ENCODE results near the gene AGBL4. TPM values are rescaled to one million over a fixed set of nuclear protein-coding genes. Genes with fewer than 3 reads are reported as not detected.

The AGBL4 gene
- total RNA-seq, 1 experiment from 2014 or later, result 0.33 TPM

GRCh38 chr1:48552420-48552819 is 1471.3 kb downstream of the AGBL4 start:
- DNase-seq (peak; percentile 59), ATAC-seq (peak; percentile 69)
- no peak overlapping the region for H2AFZ ChIP-seq (ENCODE audit: low read length)
- H3K9ac ChIP-seq (ENCODE audit: low read length), result no peak overlapping the region
- H3K4me1 ChIP-seq (ENCODE audit: insufficient read depth, low read length), result no peaks in the 10 kb centered on the region
- no peaks in the 10 kb centered on the region; the same call in 1 of the 2 replicates for H3K27me3 ChIP-seq (ENCODE audit: low read length)
- ChIA-PET CTCF (no interaction called here), POLR2A (ENCODE audit: unreplicated experiment) (no interaction called here)
- no peak overlapping the region for H3K4me3 ChIP-seq (ENCODE audit: low read length)
- H3K79me2 ChIP-seq (ENCODE audit: low read length), result no peaks in the 10 kb centered on the region
- no peak overlapping the region for H3K4me2 ChIP-seq (ENCODE audit: low read length)
- intact Hi-C loops (cut with micrococcal nuclease), result loop anchor here (2.0 kb wide), 1 partner anchor 128 kb away; no protein-coding TSS in a partner anchor
- no peaks in the 10 kb centered on the region for H3F3A ChIP-seq (ENCODE audit: low read length, unreplicated experiment)
- no peaks in the 10 kb centered on the region for H3K9me2 ChIP-seq (replicated peaks; ENCODE audit: low read length)
- no peak overlapping the region for H3K27ac ChIP-seq (ENCODE audit: low read length)
- no peaks in the 10 kb centered on the region for H3K9me3 ChIP-seq (ENCODE audit: low read length)
- H4K20me1 ChIP-seq (ENCODE audit: low read length), result no peaks in the 10 kb centered on the region
- TF ChIP-seq EZH2 (IDR thresholded peaks at IDR 0.05; ENCODE audit: low read length, unreplicated experiment), result no peak
- peak; percentile 68 for TF ChIP-seq CTCF (conservative IDR thresholded peaks at IDR 0.05; ENCODE audit: low read depth, low read length)
- H3K36me3 ChIP-seq (ENCODE audit: low read depth, low read length), result no peaks in the 10 kb centered on the region
- no TSS peak for BruUV-seq (replicated peaks)

GRCh38 chr1:48548985-48549384 is 1474.8 kb downstream of the AGBL4 start:
- Histone ChIP-seq H3F3A (ENCODE audit: low read length, unreplicated experiment) (no peaks in the 10 kb centered on the region), H4K20me1 (ENCODE audit: low read length) (no peaks in the 10 kb centered on the region), H3K79me2 (ENCODE audit: low read length) (no peaks in the 10 kb centered on the region), H2AFZ (ENCODE audit: low read length) (no peak overlapping the region), H3K4me1 (ENCODE audit: insufficient read depth, low read length) (no peaks in the 10 kb centered on the region), H3K4me2 (ENCODE audit: low read length) (no peak overlapping the region), H3K9me3 (ENCODE audit: low read length) (no peaks in the 10 kb centered on the region), H3K27me3 (ENCODE audit: low read length) (no peaks in the 10 kb centered on the region; the same call in 1 of the 2 replicates), H3K9ac (ENCODE audit: low read length) (no peak overlapping the region), H3K9me2 (replicated peaks; ENCODE audit: low read length) (no peaks in the 10 kb centered on the region), H3K36me3 (ENCODE audit: low read depth, low read length) (no peaks in the 10 kb centered on the region), H3K4me3 (ENCODE audit: low read length) (no peak overlapping the region), H3K27ac (ENCODE audit: low read length) (no peak overlapping the region)
- DNase-seq, result no peak
- no peak for ATAC-seq
- ChIA-PET POLR2A (ENCODE audit: unreplicated experiment) (no interaction called here), CTCF (no interaction called here)
- no TSS peak for BruUV-seq (replicated peaks)
- intact Hi-C loops (cut with micrococcal nuclease), result no loop called here
- TF ChIP-seq EZH2 (IDR thresholded peaks at IDR 0.05; ENCODE audit: low read length, unreplicated experiment), result no peak
- no peak for TF ChIP-seq CTCF (conservative IDR thresholded peaks at IDR 0.05; ENCODE audit: low read depth, low read length)
- TF ChIP-seq EZH2phosphoT487 (IDR thresholded peaks at IDR 0.05; ENCODE audit: borderline replicate concordance, low read length), result no peak

GRCh38 chr1:48547561-48548220 is 1476.1 kb downstream of the AGBL4 start:
- Histone ChIP-seq H3K36me3 (ENCODE audit: low read depth, low read length) (no peaks in the 10 kb centered on the region), H3K9ac (ENCODE audit: low read length) (no peak overlapping the region), H3K4me2 (ENCODE audit: low read length) (no peak overlapping the region), H3K4me1 (ENCODE audit: insufficient read depth, low read length) (no peaks in the 10 kb centered on the region), H3K4me3 (ENCODE audit: low read length) (no peak overlapping the region), H3K27ac (ENCODE audit: low read length) (no peak overlapping the region), H3F3A (ENCODE audit: low read length, unreplicated experiment) (no peaks in the 10 kb centered on the region), H3K9me3 (ENCODE audit: low read length) (no peaks in the 10 kb centered on the region), H3K9me2 (replicated peaks; ENCODE audit: low read length) (no peaks in the 10 kb centered on the region), H3K79me2 (ENCODE audit: low read length) (no peaks in the 10 kb centered on the region), H2AFZ (ENCODE audit: low read length) (no peak overlapping the region), H4K20me1 (ENCODE audit: low read length) (no peaks in the 10 kb centered on the region), H3K27me3 (ENCODE audit: low read length) (no peaks in the 10 kb centered on the region; the same call in 1 of the 2 replicates)
- DNase-seq, result no peak
- intact Hi-C loops (cut with micrococcal nuclease), result no loop called here
- no TSS peak for BruUV-seq (replicated peaks)
- ChIA-PET CTCF (no interaction called here), POLR2A (ENCODE audit: unreplicated experiment) (interaction anchor here (0.5 kb wide), 1 partner anchor 438 kb away, joined by 5 read pairs; no protein-coding TSS in a partner anchor)
- no peak for ATAC-seq
- TF ChIP-seq EZH2 (IDR thresholded peaks at IDR 0.05; ENCODE audit: low read length, unreplicated experiment), result no peak
- no peak for TF ChIP-seq CTCF (conservative IDR thresholded peaks at IDR 0.05; ENCODE audit: low read depth, low read length)
- TF ChIP-seq EZH2phosphoT487 (IDR thresholded peaks at IDR 0.05; ENCODE audit: borderline replicate concordance, low read length), result no peak
